ENCODE measurements around the gene C18orf32.
"Not testable (repeated sequence)": the region's sequence is repeated elsewhere in the genome, so short reads cannot be mapped to it uniquely, and the experiment has no call there.

The C18orf32 gene

GRCh38 chr18:49467599-49467998, 19.4 kb downstream of the C18orf32 start:
- DNase-seq (ENCODE audit: low read depth), result no peak

- DNase-seq (ENCODE audit: low read depth), result no peak
Measured at GRCh38 chr18:49467019-49467563, 19.9 kb downstream of the C18orf32 start.

- peak; percentile 37 for DNase-seq (ENCODE audit: low read depth)
Measured at GRCh38 chr18:49464718-49465598, 22.1 kb downstream of the C18orf32 start.

- DNase-seq (ENCODE audit: low read depth), result no peak
Measured at GRCh38 chr18:49461602-49461977, 25.4 kb downstream of the C18orf32 start.

GRCh38 chr18:49460976-49461601, 25.9 kb downstream of the C18orf32 start:
- peak; percentile 14 for DNase-seq (ENCODE audit: low read depth)

- peak; percentile 59 for DNase-seq (ENCODE audit: low read depth)
Measured at GRCh38 chr18:49459404-49460171, 27.4 kb downstream of the C18orf32 start.

- no peak for DNase-seq (ENCODE audit: low read depth)
Measured at GRCh38 chr18:49457616-49458015, 29.4 kb downstream of the C18orf32 start.

GRCh38 chr18:49456794-49457193, 30.2 kb downstream of the C18orf32 start:
- DNase-seq (ENCODE audit: low read depth), result peak; percentile 25

GRCh38 chr18:49452534-49452933, 34.5 kb downstream of the C18orf32 start:
- DNase-seq (ENCODE audit: low read depth), result not testable (repeated sequence)

GRCh38 chr18:49447810-49448745, 39.0 kb downstream of the C18orf32 start:
- peak; percentile 82 for DNase-seq (ENCODE audit: low read depth)

- DNase-seq (ENCODE audit: low read depth), result no peak
Measured at GRCh38 chr18:49446481-49446880, 40.6 kb downstream of the C18orf32 start.

- DNase-seq (ENCODE audit: low read depth), result no peak
Measured at GRCh38 chr18:49444581-49444980, 42.5 kb downstream of the C18orf32 start.

GRCh38 chr18:49443837-49444236, 43.2 kb downstream of the C18orf32 start:
- DNase-seq (ENCODE audit: low read depth), result no peak

- DNase-seq (ENCODE audit: low read depth), result no peak
Measured at GRCh38 chr18:49441338-49441938, 45.6 kb downstream of the C18orf32 start.

GRCh38 chr18:49435170-49435569, 51.9 kb downstream of the C18orf32 start:
- no peak for DNase-seq (ENCODE audit: low read depth)

- no peak for DNase-seq (ENCODE audit: low read depth)
Measured at GRCh38 chr18:49432602-49433001, 54.4 kb downstream of the C18orf32 start.

GRCh38 chr18:49431165-49431962, 55.7 kb downstream of the C18orf32 start:
- DNase-seq (ENCODE audit: low read depth), result peak; percentile 46
